ENCODE data around the gene NPL. TPM values are rescaled to one million over a fixed set of nuclear protein-coding genes. Genes with fewer than 3 reads are reported as not detected.

The NPL gene
- total RNA-seq, 2 donors from 2014 or later = 11.9 to 25.2 TPM

DNA sequence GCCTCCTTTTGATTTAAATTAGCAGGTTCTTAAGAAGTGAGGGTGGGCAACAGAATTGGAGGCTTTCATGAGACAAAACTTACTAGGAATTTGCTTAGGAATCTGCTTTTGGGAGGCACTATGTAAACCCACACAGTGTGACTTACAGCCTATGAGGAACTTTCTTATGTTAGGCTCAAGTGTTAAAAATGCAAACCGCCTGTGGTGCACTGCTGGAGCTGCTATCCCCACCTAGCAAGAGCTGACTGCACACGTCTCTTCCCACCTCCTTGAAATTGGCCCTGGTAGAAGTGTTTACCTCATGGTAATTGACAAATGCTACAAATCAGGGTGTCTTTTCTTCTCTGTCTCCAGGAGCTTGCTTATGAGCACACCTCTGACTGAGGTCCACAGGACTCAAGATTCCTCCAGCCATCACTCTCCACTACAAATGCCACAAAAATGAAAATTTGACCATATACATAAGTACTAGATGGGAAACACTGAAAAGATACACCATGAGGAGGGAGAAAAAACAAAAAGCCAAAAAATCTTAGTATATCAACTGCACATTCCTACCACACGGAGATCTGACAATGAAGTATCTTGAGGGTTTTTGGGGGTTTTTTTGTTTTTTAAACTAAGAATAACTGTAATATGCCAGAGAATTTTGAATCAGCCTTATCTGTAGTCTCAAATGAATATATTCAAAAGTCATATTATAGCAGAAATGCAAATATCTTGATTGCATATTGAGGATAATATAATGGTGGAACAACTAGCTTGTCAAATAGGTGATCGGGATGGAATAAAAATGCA is 18.2 kb upstream of the NPL start:
- no peak for DNase-seq (ENCODE audit: low spot score)
- intact Hi-C loops (cut with DNase I) = no loop called here

GRCh38 chr1:182777386-182777785 is 12.2 kb upstream of the NPL start:
- intact Hi-C loops (cut with DNase I) = no loop called here
- no peak for DNase-seq (ENCODE audit: low spot score)

- intact Hi-C loops (cut with DNase I) = no loop called here
- DNase-seq (ENCODE audit: low spot score) = no peak
These were observed 10.7 kb upstream of the NPL start for GRCh38 chr1:182778862-182779261.

DNA sequence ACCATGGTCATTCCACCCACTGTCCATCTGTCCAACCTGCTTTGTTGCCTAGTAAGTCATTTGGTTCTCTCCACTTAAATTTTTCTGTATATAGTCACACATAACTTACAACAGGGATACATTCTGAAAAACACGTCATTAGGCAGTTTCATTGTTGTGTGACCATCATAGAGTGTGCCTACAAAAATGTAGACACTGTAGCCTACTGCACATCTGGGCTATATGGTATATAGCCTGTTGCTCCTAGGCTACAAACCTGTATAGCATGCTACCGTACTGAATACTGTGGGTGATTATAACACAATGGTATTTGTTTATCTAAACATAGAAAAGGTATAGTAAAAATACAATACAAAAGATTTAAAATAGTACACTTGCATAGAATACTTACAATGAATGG is 10.0 kb upstream of the NPL start:
- intact Hi-C loops (cut with DNase I) = no loop called here
- DNase-seq (ENCODE audit: low spot score) = no peak

- DNase-seq (ENCODE audit: low spot score) = peak; percentile 88
- intact Hi-C loops (cut with DNase I) = loop anchor here in 1 of 2 donors (2.0 kb wide), 1 partner anchor 181 kb away; no protein-coding TSS in a partner anchor
These were observed 7.6 kb upstream of the NPL start for GRCh38 chr1:182781841-182782586.

- intact Hi-C loops (cut with DNase I) = loop anchor here in 1 of 2 donors (2.0 kb wide), 1 partner anchor 182 kb away; no protein-coding TSS in a partner anchor
- DNase-seq (ENCODE audit: low spot score) = no peak
These were observed 7.0 kb upstream of the NPL start for GRCh38 chr1:182782587-182782913.

DNA sequence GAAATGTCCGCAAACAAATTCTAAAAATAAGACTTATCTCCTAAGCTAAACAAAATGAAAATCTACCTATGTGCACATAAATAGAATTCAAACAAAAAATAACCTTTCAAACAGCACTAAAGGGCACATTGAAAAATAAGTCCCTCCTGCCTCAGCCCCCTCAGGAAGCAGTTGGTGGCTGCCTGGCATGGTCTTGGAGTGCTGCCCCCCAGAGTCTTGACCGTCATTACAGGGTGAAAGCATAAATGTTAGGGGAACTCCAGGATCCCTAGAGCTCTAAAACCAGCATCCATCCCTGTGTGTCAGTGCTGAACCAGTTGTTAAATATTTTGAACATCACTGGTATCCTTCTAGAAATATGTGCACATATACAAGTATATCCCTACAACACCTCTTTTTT is 6.5 kb upstream of the NPL start:
- intact Hi-C loops (cut with DNase I) = loop anchor here in 1 of 2 donors (2.0 kb wide), 1 partner anchor 182 kb away; no protein-coding TSS in a partner anchor
- no peak for DNase-seq (ENCODE audit: low spot score)

GRCh38 chr1:182784556-182785171 is 4.9 kb upstream of the NPL start:
- intact Hi-C loops (cut with DNase I) = loop anchor here in 1 of 2 donors (5.0 kb wide), 1 partner anchor 187 kb away; no protein-coding TSS in a partner anchor

GRCh38 chr1:182785181-182785580 is 4.4 kb upstream of the NPL start:
- intact Hi-C loops (cut with DNase I) = loop anchor here in 1 of 2 donors (5.0 kb wide), 1 partner anchor 188 kb away; no protein-coding TSS in a partner anchor
- no peak for DNase-seq (ENCODE audit: low spot score)

More at GRCh38 chr1:182784556-182785171, 4.9 kb upstream of the NPL start:
- DNase-seq (ENCODE audit: low spot score) = no peak

DNA sequence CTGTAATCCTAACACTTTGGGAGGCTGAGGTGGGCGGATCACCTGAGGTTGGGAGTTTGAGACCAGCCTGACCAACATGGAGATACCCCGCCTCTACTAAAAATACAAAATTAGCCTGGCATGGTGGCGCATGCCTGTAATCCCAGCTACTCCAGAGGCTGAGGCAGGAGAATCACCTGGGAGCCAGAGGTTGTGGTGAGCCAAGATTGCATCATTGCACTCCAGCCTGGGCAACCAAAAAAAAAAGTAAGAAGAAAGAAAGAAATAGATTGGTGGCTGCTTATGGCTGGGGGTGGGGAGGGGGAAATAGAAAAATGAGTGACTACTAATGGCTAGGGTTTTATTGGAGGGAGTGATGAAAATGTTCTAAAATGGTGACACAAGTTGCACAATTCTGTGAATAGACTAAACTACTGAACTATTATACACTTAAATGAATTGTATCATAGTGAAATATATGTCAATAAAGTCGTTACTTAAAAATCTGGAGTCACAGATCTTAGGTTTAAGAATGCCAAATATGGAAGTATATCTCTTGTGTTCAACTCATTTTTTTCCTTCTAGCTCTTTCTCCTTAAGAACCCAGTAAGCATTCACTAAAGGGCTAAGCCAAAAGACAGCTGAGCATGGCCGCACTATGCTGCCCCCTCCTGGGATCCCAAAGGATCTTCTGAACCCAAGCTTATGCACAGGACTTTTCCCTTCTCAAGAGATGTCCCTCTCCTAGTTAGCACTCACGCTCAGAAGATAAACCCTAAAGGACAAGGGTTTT is 3.2 kb upstream of the NPL start:
- peak; percentile 86 for DNase-seq (ENCODE audit: low spot score)
- intact Hi-C loops (cut with DNase I) = loop anchor here in 1 of 2 donors (5.0 kb wide), 1 partner anchor 189 kb away; no protein-coding TSS in a partner anchor

DNA sequence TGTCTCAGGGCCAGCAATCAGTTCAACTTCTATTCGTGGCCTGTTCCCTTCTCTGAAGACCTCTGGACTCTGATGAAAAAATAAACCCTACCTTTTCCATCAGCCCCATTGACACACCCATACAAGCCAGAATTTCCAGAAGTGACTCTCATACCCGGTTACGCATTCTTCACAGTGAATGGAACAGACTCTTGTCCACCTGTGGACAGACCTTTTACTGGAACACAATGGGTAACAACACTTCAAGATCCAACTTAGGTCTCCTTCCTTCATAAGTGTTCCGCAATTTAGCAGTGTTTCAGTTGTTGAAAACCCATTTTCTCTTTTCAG is 2.6 kb upstream of the NPL start:
- no peak for DNase-seq (ENCODE audit: low spot score)
- intact Hi-C loops (cut with DNase I) = loop anchor here in 1 of 2 donors (5.0 kb wide), 1 partner anchor 190 kb away; no protein-coding TSS in a partner anchor

- no peak for DNase-seq (ENCODE audit: low spot score)
- intact Hi-C loops (cut with DNase I) = no loop called here
These were observed 2.0 kb downstream of the NPL start for GRCh38 chr1:182791281-182792179.

GRCh38 chr1:182794091-182794490 is 4.5 kb downstream of the NPL start:
- intact Hi-C loops (cut with DNase I) = no loop called here
- DNase-seq (ENCODE audit: low spot score) = no peak

DNA sequence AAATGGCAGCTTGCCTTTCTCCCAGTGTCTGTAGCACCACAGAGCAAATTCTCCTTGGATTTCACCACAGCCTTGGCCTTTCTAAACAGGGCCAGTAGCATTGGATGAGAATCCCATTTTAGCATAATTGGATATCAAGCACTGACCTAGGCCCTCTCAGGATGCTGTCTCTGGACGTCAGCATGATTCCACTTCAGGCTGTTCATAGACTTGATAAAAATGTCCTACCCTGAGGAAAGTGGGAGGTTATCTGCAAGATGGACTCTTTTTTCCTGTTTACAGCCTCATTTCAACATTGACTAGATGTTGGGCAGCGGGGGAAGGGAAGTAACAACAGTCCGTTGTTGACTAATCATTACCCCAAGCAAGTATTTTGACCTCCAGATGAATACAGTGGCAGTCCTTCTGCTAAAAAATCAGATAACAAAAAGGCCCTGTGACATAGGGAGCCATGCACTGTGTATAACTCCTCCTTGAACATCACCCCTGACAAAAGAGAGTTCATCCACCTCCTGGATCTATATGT is 5.2 kb downstream of the NPL start:
- intact Hi-C loops (cut with DNase I) = no loop called here
- DNase-seq (ENCODE audit: low spot score) = no peak

- intact Hi-C loops (cut with DNase I) = no loop called here
- DNase-seq (ENCODE audit: low spot score) = no peak
These were observed 6.1 kb downstream of the NPL start for GRCh38 chr1:182795563-182796228.

GRCh38 chr1:182802006-182802803 is 12.6 kb downstream of the NPL start:
- intact Hi-C loops (cut with DNase I) = no loop called here
- DNase-seq (ENCODE audit: low spot score) = no peak

GRCh38 chr1:182803846-182804245 is 14.3 kb downstream of the NPL start:
- DNase-seq (ENCODE audit: low spot score) = no peak
- intact Hi-C loops (cut with DNase I) = no loop called here

All from posterior vena cava (tissue), 2 donors.